HCT116 (cell line): ENCODE data around the gene RSPO1. TPM values are rescaled to one million over a fixed set of nuclear protein-coding genes. Genes with fewer than 3 reads are reported as not detected.

Experiments
- ATAC-seq: fragments of 200-7000 bp; cut with Tn5 transposase; 2 replicates; pipeline ENCODE4 v1.9.1; 2020; ENCODE audit warnings: mild to moderate bottlenecking, moderate library complexity
- BruUV-seq: library from RNA; stranded (reverse); fragments of 400-500 nt; replicated peaks from 2 replicates; lab custom pipeline; 2021; lab: Mats Ljungman, UMichigan
- CTCF ChIA-PET: fragments of 300-600 bp; sonication (Branson Sonifier 250); formaldehyde crosslinking; loops from one replicate; lab custom pipeline; 2021; ENCODE audit warnings: antibody characterized with exemption; lab: Charles Lee
- POLR2A ChIA-PET: fragments of 300-600, 350-600 bp; sonication (Branson Sonifier 250); formaldehyde crosslinking; loops from one replicate; lab custom pipeline; 2021; ENCODE audit warnings: antibody characterized with exemption; lab: Charles Lee
- RAD21 ChIA-PET, 2 experiments: fragments of 300-600 bp; sonication (Branson Sonifier 250); formaldehyde crosslinking; loops; one replicate each; lab custom pipeline; 2023; ENCODE audit warnings: low total read pairs in 2 of 2; ENCODE audit not compliant: uncharacterized antibody in 2 of 2, unreplicated experiment in 2 of 2, low non-redundant PET in 1 of 2; lab: Charles Lee
- DNase-seq: peaks from one replicate; pipeline ENCODE4 v3.0.0-alpha.2; 2010; ENCODE audit warnings: low read depth, low spot score
- H2AFZ ChIP-seq: fragments of 200-600 bp; shearing (Covaris generic), sonication (generic); 2 replicates; pipeline ENCODE4 v1.6.1; 2017; ENCODE audit warnings: low read depth, mixed run types, mixed read lengths, antibody characterized with exemption, low read length; ENCODE audit not compliant: poor library complexity, severe bottlenecking
- H3K27ac ChIP-seq: 2 replicates; pipeline ENCODE4 v1.5.1; 2012; ENCODE audit warnings: low read depth, low read length
- H3K27me3 ChIP-seq: fragments of 200-600 bp; sonication (generic); 2 replicates; pipeline ENCODE4 v1.6.1; 2016; ENCODE audit warnings: mixed run types, low read length, mixed read lengths; ENCODE audit not compliant: insufficient read depth
- H3K36me3 ChIP-seq, 2 experiments: fragments of 200-500 bp in 1 of 2; fragments of 200-600 bp in 1 of 2; sonication (Bioruptor generic) in 1 of 2; sonication (generic) in 1 of 2; 2 replicates each; pipeline versions ENCODE4 v1.5.1 to v1.6.1; 2014 to 2016; ENCODE audit warnings: low read length in 2 of 2, inconsistent platforms in 1 of 2, mixed read lengths in 1 of 2, mixed run types in 1 of 2; ENCODE audit not compliant: insufficient read depth in 2 of 2, control insufficient read depth in 1 of 2
- H3K4me1 ChIP-seq, 2 experiments: fragments of 200-600 bp in 1 of 2; sonication (generic) in 1 of 2; 2 replicates each; pipeline versions ENCODE4 v1.5.1 to v1.6.1; 2012 to 2017; ENCODE audit warnings: low read length in 2 of 2, inconsistent platforms in 1 of 2, mild to moderate bottlenecking in 1 of 2, mixed read lengths in 1 of 2, mixed run types in 1 of 2, moderate library complexity in 1 of 2; ENCODE audit not compliant: insufficient read depth in 2 of 2, control insufficient read depth in 1 of 2
- H3K4me2 ChIP-seq: fragments of 200-600 bp; sonication (generic); 2 replicates; pipeline ENCODE4 v1.6.1; 2017; ENCODE audit warnings: mixed run types, low read length, mixed read lengths
- H3K4me3 ChIP-seq, 2 experiments: fragments of 200-600 bp in 1 of 2; sonication (generic) in 1 of 2; replicated peaks in 1 of 2; 2 replicates each; pipeline ENCODE4 v1.5.1; 2011 to 2016; ENCODE audit warnings: low read length in 2 of 2, control low read depth in 1 of 2, low read depth in 1 of 2, mild to moderate bottlenecking in 1 of 2, mixed read lengths in 1 of 2, mixed run types in 1 of 2
- H3K79me2 ChIP-seq: fragments of 200-600 bp; sonication (generic); 2 replicates; pipeline ENCODE4 v1.6.1; 2017; ENCODE audit warnings: mild to moderate bottlenecking, mixed run types, low read length, moderate library complexity, mixed read lengths; ENCODE audit not compliant: insufficient read depth
- H3K9ac ChIP-seq: fragments of 200-600 bp; sonication (generic); 2 replicates; pipeline ENCODE4 v1.6.1; 2016; ENCODE audit warnings: low read length, mixed read lengths
- H3K9me2 ChIP-seq: fragments of 200-600 bp; sonication (generic), shearing (Covaris generic); 2 replicates; pipeline ENCODE4 v1.6.1; 2017; ENCODE audit warnings: mixed run types, mild to moderate bottlenecking, moderate library complexity; ENCODE audit not compliant: insufficient read depth
- H3K9me3 ChIP-seq, 2 experiments: fragments of 200-500 bp in 1 of 2; fragments of 200-600 bp in 1 of 2; sonication (Bioruptor generic) in 1 of 2; sonication (generic) in 1 of 2; 2 replicates each; pipeline ENCODE4 v1.6.1; 2014 to 2017; ENCODE audit warnings: low read length in 2 of 2, mixed read lengths in 2 of 2, inconsistent platforms in 1 of 2, low read depth in 1 of 2, mild to moderate bottlenecking in 1 of 2, mixed run types in 1 of 2, moderate library complexity in 1 of 2; ENCODE audit not compliant: control insufficient read depth in 1 of 2, insufficient read depth in 1 of 2
- H4K20me1 ChIP-seq: fragments of 200-600 bp; sonication (generic), shearing (Covaris generic); 2 replicates; pipeline ENCODE4 v1.6.1; 2017; ENCODE audit warnings: mixed run types, mild to moderate bottlenecking, moderate library complexity; ENCODE audit not compliant: insufficient read depth
- CBX3 ChIP-seq: IDR thresholded peaks from 2 replicates; pipeline ENCODE4 v1.6.1; 2012; ENCODE audit warnings: low read depth
- EGR1 ChIP-seq: IDR thresholded peaks from 2 replicates; pipeline ENCODE4 v1.6.1; 2012; ENCODE audit warnings: low read depth
- EZH2 ChIP-seq: fragments of 200-600 bp; sonication (generic); IDR thresholded peaks from 2 replicates; pipeline ENCODE4 v1.6.1; 2017; ENCODE audit warnings: antibody characterized with exemption, mixed run types
- FOSL1 ChIP-seq: IDR thresholded peaks from 2 replicates; pipeline ENCODE4 v1.6.1; 2012; ENCODE audit warnings: low read depth
- JUND ChIP-seq: IDR thresholded peaks from 2 replicates; pipeline ENCODE4 v1.6.1; 2012
- POLR2AphosphoS5 ChIP-seq: IDR thresholded peaks from 2 replicates; pipeline ENCODE4 v1.6.1; 2011; ENCODE audit warnings: mild to moderate bottlenecking, low read depth, low read length, moderate library complexity
- RAD21 ChIP-seq: IDR thresholded peaks from 2 replicates; pipeline ENCODE4 v1.6.1; 2012; ENCODE audit warnings: low read depth, mild to moderate bottlenecking
- SP1 ChIP-seq: IDR thresholded peaks from 2 replicates; pipeline ENCODE4 v1.6.1; 2012; ENCODE audit warnings: low read depth
- TCF7L2 ChIP-seq: IDR thresholded peaks from 2 replicates; pipeline ENCODE4 v1.7.0; 2011; ENCODE audit warnings: borderline replicate concordance, inconsistent platforms; ENCODE audit not compliant: insufficient read depth, insufficient read length; ENCODE audit errors: extremely low read depth
- YY1 ChIP-seq: IDR thresholded peaks from 2 replicates; pipeline ENCODE4 v1.6.1; 2011; ENCODE audit warnings: low read length, low read depth, moderate library complexity, mild to moderate bottlenecking; ENCODE audit not compliant: insufficient replicate concordance; ENCODE audit errors: extremely low read depth
- ZNF274 ChIP-seq: fragments of 200-500 bp; sonication (Bioruptor generic); IDR thresholded peaks from 2 replicates; pipeline ENCODE4 v1.6.1; 2014; ENCODE audit warnings: mild to moderate bottlenecking, low read depth, low read length, inconsistent platforms
- intact Hi-C: fragments of 100-400 bp; cut with micrococcal nuclease; formaldehyde crosslinking; loops from 2 replicates; pipeline ENCODE4 v1.10.0; 2022
- total RNA-seq: library from RNA; stranded (reverse); gene quantifications from one replicate; pipeline ENCODE4 v1.2.1, GENCODE V29; 2021; ENCODE audit not compliant: unreplicated experiment
- TF ChIP-seq, protein P1 (sequence below): IDR thresholded peaks from 2 replicates; pipeline ENCODE4 v1.6.1; 2012
- TF ChIP-seq, protein P2 (sequence below): IDR thresholded peaks from 2 replicates; pipeline ENCODE4 v1.6.1; 2012; ENCODE audit warnings: low read depth
- TF ChIP-seq, protein P3 (sequence below), 3 experiments: fragments of 200-600 bp in 1 of 3; sonication (generic) in 1 of 3; IDR thresholded peaks in 2 of 3; conservative IDR thresholded peaks in 1 of 3; 2 replicates each; pipeline ENCODE4 v1.5.1; 2012 to 2017; ENCODE audit warnings: low read depth in 2 of 3, low read length in 2 of 3, antibody characterized with exemption in 1 of 3, borderline replicate concordance in 1 of 3, control low read depth in 1 of 3, mild to moderate bottlenecking in 1 of 3, mixed read lengths in 1 of 3, mixed run types in 1 of 3, moderate library complexity in 1 of 3; ENCODE audit not compliant: insufficient read depth in 1 of 3
- TF ChIP-seq, protein P4 (sequence below): IDR thresholded peaks from 2 replicates; pipeline ENCODE4 v1.6.1; 2011; ENCODE audit warnings: mild to moderate bottlenecking, low read length, moderate library complexity; ENCODE audit not compliant: insufficient replicate concordance; ENCODE audit errors: extremely low read depth

RSPO1 gene
- total RNA-seq, 1 experiment from 2014 or later: 0.15 TPM

DNA sequence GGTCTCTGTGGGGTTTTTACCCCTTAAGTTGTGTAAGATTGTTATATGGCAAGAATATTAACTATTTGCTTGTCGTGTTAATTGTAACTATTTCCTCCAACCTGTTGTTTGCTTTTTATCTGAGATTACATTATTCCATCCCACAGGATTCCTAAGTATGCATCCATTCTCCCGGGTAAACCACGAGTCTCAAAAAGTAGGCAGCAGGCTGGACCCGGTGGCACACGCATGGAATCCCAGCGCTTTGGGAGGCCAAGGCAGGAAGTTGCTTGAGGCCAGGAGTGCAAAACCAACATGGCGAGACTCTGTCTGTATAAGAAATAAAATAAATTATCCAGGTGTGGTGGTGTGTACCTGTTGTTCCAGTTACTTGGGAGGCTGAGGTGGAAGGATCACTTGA lies 12.6 kb upstream of the RSPO1 start:
- Histone ChIP-seq H3K36me3 (no peaks in the 10 kb centered on the region), H3K9ac (no peak overlapping the region), H3K4me2 (no peak overlapping the region), H4K20me1 (no peaks in the 10 kb centered on the region), H3K27ac (no peak overlapping the region), H3K79me2 (no peaks in the 10 kb centered on the region), H3K27me3 (peaks cover 11% of the 10 kb centered on the region; the same call in 1 of the 2 replicates), H2AFZ (no peak overlapping the region), H3K4me1 (no peaks in the 10 kb centered on the region), H3K9me3 (no peaks in the 10 kb centered on the region), H3K9me2 (no peaks in the 10 kb centered on the region), H3K4me3 (no peak overlapping the region)
- no peak for DNase-seq
- ChIA-PET POLR2A (no interaction called here), RAD21 (no interaction called here), CTCF (no interaction called here)
- intact Hi-C loops: no loop called here
- TF ChIP-seq YY1 (no peak), POLR2AphosphoS5 (no peak), EGR1 (no peak), RAD21 (no peak), JUND (no peak), FOSL1 (no peak), EZH2 (no peak), ZNF274 (no peak), CBX3 (no peak), TCF7L2 (no peak), SP1 (no peak)
- TF ChIP-seq, protein P1, sequence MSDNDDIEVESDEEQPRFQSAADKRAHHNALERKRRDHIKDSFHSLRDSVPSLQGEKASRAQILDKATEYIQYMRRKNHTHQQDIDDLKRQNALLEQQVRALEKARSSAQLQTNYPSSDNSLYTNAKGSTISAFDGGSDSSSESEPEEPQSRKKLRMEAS: no peak
- TF ChIP-seq, protein P2, sequence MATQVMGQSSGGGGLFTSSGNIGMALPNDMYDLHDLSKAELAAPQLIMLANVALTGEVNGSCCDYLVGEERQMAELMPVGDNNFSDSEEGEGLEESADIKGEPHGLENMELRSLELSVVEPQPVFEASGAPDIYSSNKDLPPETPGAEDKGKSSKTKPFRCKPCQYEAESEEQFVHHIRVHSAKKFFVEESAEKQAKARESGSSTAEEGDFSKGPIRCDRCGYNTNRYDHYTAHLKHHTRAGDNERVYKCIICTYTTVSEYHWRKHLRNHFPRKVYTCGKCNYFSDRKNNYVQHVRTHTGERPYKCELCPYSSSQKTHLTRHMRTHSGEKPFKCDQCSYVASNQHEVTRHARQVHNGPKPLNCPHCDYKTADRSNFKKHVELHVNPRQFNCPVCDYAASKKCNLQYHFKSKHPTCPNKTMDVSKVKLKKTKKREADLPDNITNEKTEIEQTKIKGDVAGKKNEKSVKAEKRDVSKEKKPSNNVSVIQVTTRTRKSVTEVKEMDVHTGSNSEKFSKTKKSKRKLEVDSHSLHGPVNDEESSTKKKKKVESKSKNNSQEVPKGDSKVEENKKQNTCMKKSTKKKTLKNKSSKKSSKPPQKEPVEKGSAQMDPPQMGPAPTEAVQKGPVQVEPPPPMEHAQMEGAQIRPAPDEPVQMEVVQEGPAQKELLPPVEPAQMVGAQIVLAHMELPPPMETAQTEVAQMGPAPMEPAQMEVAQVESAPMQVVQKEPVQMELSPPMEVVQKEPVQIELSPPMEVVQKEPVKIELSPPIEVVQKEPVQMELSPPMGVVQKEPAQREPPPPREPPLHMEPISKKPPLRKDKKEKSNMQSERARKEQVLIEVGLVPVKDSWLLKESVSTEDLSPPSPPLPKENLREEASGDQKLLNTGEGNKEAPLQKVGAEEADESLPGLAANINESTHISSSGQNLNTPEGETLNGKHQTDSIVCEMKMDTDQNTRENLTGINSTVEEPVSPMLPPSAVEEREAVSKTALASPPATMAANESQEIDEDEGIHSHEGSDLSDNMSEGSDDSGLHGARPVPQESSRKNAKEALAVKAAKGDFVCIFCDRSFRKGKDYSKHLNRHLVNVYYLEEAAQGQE: no peak
- TF ChIP-seq, protein P3, sequence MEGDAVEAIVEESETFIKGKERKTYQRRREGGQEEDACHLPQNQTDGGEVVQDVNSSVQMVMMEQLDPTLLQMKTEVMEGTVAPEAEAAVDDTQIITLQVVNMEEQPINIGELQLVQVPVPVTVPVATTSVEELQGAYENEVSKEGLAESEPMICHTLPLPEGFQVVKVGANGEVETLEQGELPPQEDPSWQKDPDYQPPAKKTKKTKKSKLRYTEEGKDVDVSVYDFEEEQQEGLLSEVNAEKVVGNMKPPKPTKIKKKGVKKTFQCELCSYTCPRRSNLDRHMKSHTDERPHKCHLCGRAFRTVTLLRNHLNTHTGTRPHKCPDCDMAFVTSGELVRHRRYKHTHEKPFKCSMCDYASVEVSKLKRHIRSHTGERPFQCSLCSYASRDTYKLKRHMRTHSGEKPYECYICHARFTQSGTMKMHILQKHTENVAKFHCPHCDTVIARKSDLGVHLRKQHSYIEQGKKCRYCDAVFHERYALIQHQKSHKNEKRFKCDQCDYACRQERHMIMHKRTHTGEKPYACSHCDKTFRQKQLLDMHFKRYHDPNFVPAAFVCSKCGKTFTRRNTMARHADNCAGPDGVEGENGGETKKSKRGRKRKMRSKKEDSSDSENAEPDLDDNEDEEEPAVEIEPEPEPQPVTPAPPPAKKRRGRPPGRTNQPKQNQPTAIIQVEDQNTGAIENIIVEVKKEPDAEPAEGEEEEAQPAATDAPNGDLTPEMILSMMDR (IDR thresholded peaks at IDR 0.05 in 2 of 3, conservative IDR thresholded peaks at IDR 0.05 in 1 of 3; ENCODE audit: borderline replicate concordance in 1 of 3, insufficient read depth in 1 of 3, low read depth in 2 of 3, low read length in 2 of 3): no peak
- TF ChIP-seq, protein P4, sequence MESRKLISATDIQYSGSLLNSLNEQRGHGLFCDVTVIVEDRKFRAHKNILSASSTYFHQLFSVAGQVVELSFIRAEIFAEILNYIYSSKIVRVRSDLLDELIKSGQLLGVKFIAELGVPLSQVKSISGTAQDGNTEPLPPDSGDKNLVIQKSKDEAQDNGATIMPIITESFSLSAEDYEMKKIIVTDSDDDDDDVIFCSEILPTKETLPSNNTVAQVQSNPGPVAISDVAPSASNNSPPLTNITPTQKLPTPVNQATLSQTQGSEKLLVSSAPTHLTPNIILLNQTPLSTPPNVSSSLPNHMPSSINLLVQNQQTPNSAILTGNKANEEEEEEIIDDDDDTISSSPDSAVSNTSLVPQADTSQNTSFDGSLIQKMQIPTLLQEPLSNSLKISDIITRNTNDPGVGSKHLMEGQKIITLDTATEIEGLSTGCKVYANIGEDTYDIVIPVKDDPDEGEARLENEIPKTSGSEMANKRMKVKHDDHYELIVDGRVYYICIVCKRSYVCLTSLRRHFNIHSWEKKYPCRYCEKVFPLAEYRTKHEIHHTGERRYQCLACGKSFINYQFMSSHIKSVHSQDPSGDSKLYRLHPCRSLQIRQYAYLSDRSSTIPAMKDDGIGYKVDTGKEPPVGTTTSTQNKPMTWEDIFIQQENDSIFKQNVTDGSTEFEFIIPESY: no peak
- no TSS peak for BruUV-seq
- no peak for ATAC-seq
